K562 (cell line): ENCODE results near the gene RUNX1.

Experiments used
- ATF7 ChIP-seq: fragments of 450-650 bp; IDR thresholded peaks from 2 replicates; pipeline ENCODE4 v1.7.1; 2014; ENCODE audit warnings: mild to moderate bottlenecking, moderate library complexity
- CAMTA2 ChIP-seq: fragments of 250-450 bp; sonication (Bioruptor Pico); conservative IDR thresholded peaks from 2 replicates; pipeline ENCODE4 v1.5.1; 2022
- CTCF ChIP-seq, 3 experiments: IDR thresholded peaks in 2 of 3; conservative IDR thresholded peaks in 1 of 3; 2 replicates each; pipeline ENCODE4 v1.5.1; 2011 to 2012; ENCODE audit warnings: low read length in 3 of 3, mild to moderate bottlenecking in 3 of 3, control low read depth in 2 of 3, improper control_type of control experiment in 1 of 3, inconsistent platforms in 1 of 3, low read depth in 1 of 3, mixed read lengths in 1 of 3, moderate library complexity in 1 of 3; ENCODE audit not compliant: insufficient read depth in 2 of 3
- ELK1 ChIP-seq: sonication (generic); formaldehyde crosslinking; IDR thresholded peaks from 2 replicates; pipeline ENCODE4 v1.8.1; 2022; ENCODE audit warnings: missing genetic modification reagents
- KLF16 ChIP-seq: IDR thresholded peaks from 2 replicates; pipeline ENCODE4 v1.6.1; 2016; ENCODE audit warnings: antibody characterized with exemption
- MAFF ChIP-seq: IDR thresholded peaks from 2 replicates; pipeline ENCODE4 v1.6.1; 2012; ENCODE audit warnings: low read length, improper control_type of control experiment
- MED1 ChIP-seq: sonication (generic); formaldehyde crosslinking; IDR thresholded peaks from 2 replicates; pipeline ENCODE4 v1.8.1; 2023; ENCODE audit warnings: missing genetic modification reagents, borderline replicate concordance
- RNF2 ChIP-seq: sonication (generic); IDR thresholded peaks from 2 replicates; pipeline ENCODE4 v1.6.1; 2016
- USF1 ChIP-seq: sonication (generic); formaldehyde crosslinking; IDR thresholded peaks from 2 replicates; pipeline ENCODE4 v1.9.0; 2022; ENCODE audit warnings: mild to moderate bottlenecking, missing genetic modification reagents
- ZNF274 ChIP-seq: IDR thresholded peaks from 2 replicates; pipeline ENCODE4 v1.6.1; 2011; ENCODE audit warnings: low read depth, mild to moderate bottlenecking, low read length, moderate library complexity, borderline replicate concordance

GRCh38 chr21:34980423-34981115 is 68.5 kb downstream of the RUNX1 start:
- TF ChIP-seq ELK1 (no peak), CTCF (IDR thresholded peaks at IDR 0.05 in 2 of 3, conservative IDR thresholded peaks at IDR 0.05 in 1 of 3; ENCODE audit: insufficient read depth in 2 of 3, low read depth in 1 of 3, low read length in 3 of 3) (no peak), MED1 (CRISPR knock-in tag) (no peak), CAMTA2 (no peak), USF1 (CRISPR knock-in tag) (no peak), KLF16 (no peak), ZNF274 (no peak), RNF2 (no peak), MAFF (no peak), ATF7 (no peak)
